Testis (tissue), 2 donors: ENCODE results near the gene ARID4B.
"Not testable (repeated sequence)": the region's sequence is repeated elsewhere in the genome, so short reads cannot be mapped to it uniquely, and the experiment has no call there.

Experiments used
- CTCF ChIP-seq, 3 experiments: fragments of 450-650 bp in 2 of 3; fragments of 200-600 bp in 1 of 3; sonication (generic) in 1 of 3; IDR thresholded peaks; one replicate each; pipeline ENCODE4 v1.5.1; 2016 to 2019; ENCODE audit warnings: antibody characterized with exemption in 3 of 3, mild to moderate bottlenecking in 2 of 3, moderate library complexity in 1 of 3
- POLR2A ChIP-seq: fragments of 450-650 bp; IDR thresholded peaks from one replicate; pipeline ENCODE4 v1.6.1; 2017; ENCODE audit warnings: antibody characterized with exemption, mild to moderate bottlenecking, moderate library complexity

- TF ChIP-seq CTCF (IDR thresholded peaks at IDR 0.05); POLR2A: not testable (repeated sequence)
These were observed 36.2 kb upstream of the ARID4B start for GRCh38 chr1:235364189-235364588.
